A549 (cell line): ENCODE measurements around the gene PDX1.

Experiments used
- BHLHE40 ChIP-seq: IDR thresholded peaks from 2 replicates; pipeline ENCODE4 v1.6.1; 2012; ENCODE audit warnings: low read depth, low read length, inconsistent platforms
- CEBPB ChIP-seq, 2 experiments: fragments of >200 bp in 1 of 2; sonication (Bioruptor Twin) in 1 of 2; formaldehyde crosslinking in 1 of 2; IDR thresholded peaks; 2 replicates each; pipeline ENCODE4 v1.6.1; 2012 to 2016
- CTCF ChIP-seq: fragments of >200 bp; sonication (Bioruptor Twin); formaldehyde crosslinking; IDR thresholded peaks from 3 replicates; pipeline ENCODE4 v1.5.1; 2016
- ESRRA ChIP-seq: fragments of 150-350 bp; IDR thresholded peaks from 2 replicates; pipeline ENCODE4 v1.6.1; 2014; ENCODE audit warnings: mild to moderate bottlenecking, low read length, borderline replicate concordance
- FOSL2 ChIP-seq, 2 experiments: fragments of 450-650 bp in 1 of 2; fragments of >200 bp in 1 of 2; sonication (Bioruptor Twin) in 1 of 2; formaldehyde crosslinking; IDR thresholded peaks; 2 replicates each; pipeline versions ENCODE4 v1.5.0 to v1.6.1; 2016 to 2020; ENCODE audit warnings: mild to moderate bottlenecking in 1 of 2, moderate library complexity in 1 of 2
- HDAC2 ChIP-seq: fragments of 200-600 bp; sonication (generic); IDR thresholded peaks from 2 replicates; pipeline ENCODE4 v1.6.1; 2016
- JUNB ChIP-seq: fragments of >200 bp; sonication (Bioruptor Twin); formaldehyde crosslinking; IDR thresholded peaks from 2 replicates; pipeline ENCODE4 v1.6.1; 2016
- KDM1A ChIP-seq: fragments of 200-600 bp; sonication (generic); IDR thresholded peaks from 2 replicates; pipeline ENCODE4 v1.6.1; 2016; ENCODE audit warnings: low read depth, mild to moderate bottlenecking
- RAD21 ChIP-seq, 2 experiments: fragments of >200 bp in 1 of 2; sonication (Bioruptor Twin) in 1 of 2; formaldehyde crosslinking in 1 of 2; IDR thresholded peaks in 1 of 2; conservative IDR thresholded peaks in 1 of 2; 2 replicates in 1 of 2; 3 replicates in 1 of 2; pipeline ENCODE4 v1.6.1; 2012 to 2018; ENCODE audit warnings: inconsistent platforms in 1 of 2
- RARB ChIP-seq: fragments of 250-450 bp; sonication (Bioruptor Pico); IDR thresholded peaks from 2 replicates; pipeline ENCODE4 v1.8.0; 2021; ENCODE audit warnings: mild to moderate bottlenecking, moderate library complexity
- REST ChIP-seq: fragments of 200-600 bp; sonication (generic); IDR thresholded peaks from 2 replicates; pipeline ENCODE4 v1.6.1; 2016; ENCODE audit warnings: antibody characterized with exemption, mild to moderate bottlenecking, moderate library complexity
- USF2 ChIP-seq: fragments of 450-650 bp; IDR thresholded peaks from 2 replicates; pipeline ENCODE4 v1.6.1; 2014; ENCODE audit warnings: antibody characterized with exemption

- TF ChIP-seq KDM1A = no peak
- no peak for TF ChIP-seq CTCF
- no peak for TF ChIP-seq BHLHE40
- no peak for TF ChIP-seq CEBPB (IDR thresholded peaks at IDR 0.05)
- TF ChIP-seq HDAC2 = no peak
- no peak for TF ChIP-seq JUNB
- TF ChIP-seq FOSL2 (IDR thresholded peaks at IDR 0.05) = no peak
- no peak for TF ChIP-seq FOSL2 (CRISPR knock-in tag; IDR thresholded peaks at IDR 0.05)
- no peak for TF ChIP-seq ESRRA
- no peak for TF ChIP-seq REST
- no peak for TF ChIP-seq USF2
- TF ChIP-seq RAD21 (conservative IDR thresholded peaks at IDR 0.05 in 1 of 2, IDR thresholded peaks at IDR 0.05 in 1 of 2) = no peak
- no peak for TF ChIP-seq RARB
Measured at GRCh38 chr13:27915301-27916207, 4.2 kb upstream of the PDX1 start.
